ENCODE results near the gene CDK1.

Gene CDK1

GRCh38 chr10:60777696-60778213 lies 523 bp upstream of the CDK1 start:
- DNase-seq (ENCODE audit: low read depth in 2 of 2): no peak

GRCh38 chr10:60778971-60779796 lies 906 bp downstream of the CDK1 start:
- DNase-seq (ENCODE audit: low read depth in 2 of 2): no peak

DNA sequence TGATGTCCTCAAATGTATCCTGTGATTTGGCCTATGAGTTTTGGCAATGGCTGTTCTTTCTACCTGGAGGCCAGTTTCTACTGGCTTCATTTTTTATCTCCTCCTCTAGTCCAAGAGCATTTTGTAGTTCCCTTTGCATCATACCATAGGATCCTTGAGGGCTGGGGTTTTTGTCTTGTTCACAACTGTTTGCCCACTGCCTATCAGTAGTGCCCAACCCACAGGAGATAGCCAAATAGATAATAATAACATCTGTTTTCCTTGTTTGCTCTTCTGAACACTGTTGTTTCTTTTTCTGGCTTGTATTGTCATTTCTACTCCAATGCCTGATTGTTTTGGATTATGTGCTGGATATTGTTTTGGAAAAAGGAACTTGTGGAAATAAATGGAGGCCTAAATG lies 3.4 kb downstream of the CDK1 start:
- DNase-seq (ENCODE audit: low read depth in 2 of 2): no peak

- no peak for DNase-seq (ENCODE audit: low read depth in 2 of 2)
Measured at GRCh38 chr10:60784641-60785040, 6.4 kb downstream of the CDK1 start.

DNA sequence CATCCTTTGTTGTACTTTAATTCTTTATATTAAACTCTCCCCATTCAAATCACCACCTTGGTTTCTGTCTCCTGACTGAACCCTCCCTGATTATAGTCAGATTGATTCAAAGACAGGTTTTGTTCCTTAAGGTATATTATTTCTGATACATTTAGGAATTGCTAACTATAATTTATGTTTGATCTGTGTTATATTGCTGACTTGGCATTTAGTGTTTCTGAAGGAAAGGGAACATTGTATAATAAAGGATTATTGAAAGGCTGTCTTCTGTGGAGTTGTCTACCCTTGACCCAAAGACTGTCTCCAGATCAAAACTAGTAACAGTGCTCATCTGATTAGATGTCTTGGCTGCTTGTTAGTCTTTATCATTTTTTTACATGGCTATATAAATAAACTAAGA lies 10.3 kb downstream of the CDK1 start:
- no peak for DNase-seq (ENCODE audit: low read depth in 2 of 2)

GRCh38 chr10:60789340-60789739 lies 11.1 kb downstream of the CDK1 start:
- no peak for DNase-seq (ENCODE audit: low read depth in 2 of 2)

- DNase-seq (ENCODE audit: low read depth in 2 of 2): no peak
Measured at GRCh38 chr10:60794953-60795352, 16.7 kb downstream of the CDK1 start.

DNA sequence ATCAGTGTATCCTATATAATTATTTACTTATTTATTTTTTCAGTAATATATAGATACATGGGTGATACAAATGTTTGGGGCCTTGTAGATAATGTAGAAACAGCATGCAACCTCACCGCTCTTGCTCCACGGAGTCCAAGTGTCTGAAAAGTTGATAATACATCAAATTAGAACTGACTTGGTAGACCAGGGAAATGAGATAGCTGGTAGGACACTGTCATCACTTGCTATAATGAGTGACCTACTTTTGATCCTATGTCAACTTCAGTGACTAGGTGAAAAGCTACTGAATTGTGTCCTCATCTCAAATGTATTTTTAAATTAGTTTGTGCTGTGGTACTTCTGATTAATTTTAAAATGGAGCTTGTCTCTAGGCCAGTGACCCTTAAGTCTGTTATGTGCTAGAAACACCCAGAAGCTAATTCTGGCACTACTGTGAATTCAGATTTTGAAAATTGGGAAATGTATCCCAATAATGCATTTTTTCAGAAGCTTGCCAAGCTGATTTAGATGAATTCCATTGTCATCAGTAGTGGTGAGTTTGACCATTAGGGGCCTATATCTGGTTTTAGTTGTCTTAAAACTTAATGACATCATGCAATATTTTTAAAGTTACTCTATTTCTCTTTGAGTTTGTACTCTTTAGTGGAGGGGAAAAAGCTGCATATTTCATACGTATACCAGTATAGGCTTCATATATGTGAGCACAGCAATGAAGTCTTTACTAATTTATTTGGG lies 17.4 kb downstream of the CDK1 start:
- no peak for DNase-seq (ENCODE audit: low read depth in 2 of 2)

DNA sequence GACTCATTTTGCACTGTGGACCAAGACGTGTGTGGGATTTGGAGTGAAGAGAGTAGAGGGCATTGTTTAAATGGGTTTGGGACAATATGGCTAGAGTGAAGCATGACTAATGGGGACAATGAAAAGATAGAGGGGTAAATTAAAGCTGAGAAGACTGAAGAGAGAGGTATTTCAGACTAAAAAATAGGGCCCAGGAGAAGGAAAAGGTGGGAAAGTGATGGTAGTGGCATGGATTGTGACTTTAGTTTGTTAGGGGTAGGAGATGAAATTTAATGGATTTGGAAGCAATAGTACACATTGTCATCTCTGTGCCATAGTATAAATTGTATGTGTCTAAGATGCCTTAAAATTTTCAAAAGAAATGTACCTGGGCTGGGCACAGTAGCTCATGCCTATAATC lies 18.2 kb downstream of the CDK1 start:
- no peak for DNase-seq (ENCODE audit: low read depth in 2 of 2)

DNA sequence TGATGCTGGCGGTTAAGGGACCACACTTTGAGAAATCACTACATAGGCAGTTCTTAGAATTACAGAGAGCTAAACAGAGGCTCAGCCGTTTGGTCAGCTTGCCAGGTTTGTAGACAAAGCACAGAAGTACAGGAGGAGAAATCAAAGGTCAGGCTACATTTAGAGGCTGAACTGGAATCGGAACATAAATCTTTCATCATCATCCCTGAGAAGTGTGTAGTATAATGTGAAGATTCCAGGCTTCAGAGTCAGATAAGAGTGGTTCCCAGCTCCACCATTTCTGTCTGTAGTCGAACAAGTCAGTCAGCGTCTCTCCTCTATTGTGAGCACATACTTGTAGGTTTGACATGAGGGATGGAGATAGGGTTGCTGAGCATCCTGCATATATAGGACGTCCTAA lies 18.9 kb downstream of the CDK1 start:
- DNase-seq (ENCODE audit: low read depth in 2 of 2): no peak

GRCh38 chr10:60798031-60798430 lies 19.8 kb downstream of the CDK1 start:
- DNase-seq (ENCODE audit: low read depth in 2 of 2): no peak

- DNase-seq (ENCODE audit: low read depth in 2 of 2): no peak
Measured at GRCh38 chr10:60798870-60799269, 20.6 kb downstream of the CDK1 start.

DNA sequence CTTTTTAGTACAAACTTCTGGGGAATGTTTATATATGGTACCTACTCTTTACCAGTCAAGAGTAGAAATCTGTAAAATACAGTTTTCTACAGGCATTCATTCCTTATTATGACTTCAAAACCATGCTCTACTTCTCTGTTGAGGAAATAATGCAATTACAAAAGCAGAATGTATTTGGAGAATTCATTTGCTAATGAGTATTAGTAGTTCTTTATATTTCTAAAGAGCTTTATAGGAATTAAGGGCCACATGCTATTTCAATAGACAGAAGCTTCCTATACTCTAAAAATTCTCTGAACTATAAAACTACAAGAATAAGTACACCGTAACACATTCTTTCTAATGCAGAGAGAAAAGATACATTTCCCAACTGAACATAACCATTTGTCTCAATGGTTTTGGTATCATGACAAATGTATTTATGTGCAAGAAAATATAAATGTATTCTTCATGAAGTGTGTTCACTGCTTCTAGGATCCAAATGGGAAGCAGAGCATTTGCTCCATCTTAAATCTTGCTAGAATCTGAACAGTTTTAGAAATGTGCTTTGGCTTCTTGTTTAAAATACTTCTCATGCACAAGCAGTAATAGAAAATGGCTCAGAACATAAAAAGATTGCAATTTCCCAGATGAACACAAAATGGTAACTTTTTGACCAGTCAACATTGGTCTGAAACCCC lies 21.8 kb downstream of the CDK1 start:
- DNase-seq (ENCODE audit: low read depth in 2 of 2): no peak

GRCh38 chr10:60800918-60801317 lies 22.6 kb downstream of the CDK1 start:
- no peak for DNase-seq (ENCODE audit: low read depth in 2 of 2)

DNA sequence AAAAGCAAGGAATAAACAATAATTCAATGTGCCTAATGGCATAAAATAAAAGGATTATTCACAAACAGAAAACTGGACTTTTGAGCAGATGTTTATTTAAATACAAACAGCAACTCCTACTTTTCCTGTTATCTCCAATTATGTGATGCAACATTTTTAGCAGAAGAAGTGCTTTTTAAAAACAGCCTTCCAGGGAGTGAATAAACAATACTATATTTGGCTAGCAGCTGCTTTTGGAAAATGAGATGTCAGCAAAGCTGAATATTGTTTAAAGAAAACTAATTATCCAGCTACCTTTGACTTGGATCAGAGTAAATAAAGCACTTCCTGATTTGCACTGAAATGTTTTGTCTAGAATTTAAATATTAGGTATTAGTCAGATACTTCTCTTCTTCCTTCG lies 23.2 kb downstream of the CDK1 start:
- no peak for DNase-seq (ENCODE audit: low read depth in 2 of 2)

DNA sequence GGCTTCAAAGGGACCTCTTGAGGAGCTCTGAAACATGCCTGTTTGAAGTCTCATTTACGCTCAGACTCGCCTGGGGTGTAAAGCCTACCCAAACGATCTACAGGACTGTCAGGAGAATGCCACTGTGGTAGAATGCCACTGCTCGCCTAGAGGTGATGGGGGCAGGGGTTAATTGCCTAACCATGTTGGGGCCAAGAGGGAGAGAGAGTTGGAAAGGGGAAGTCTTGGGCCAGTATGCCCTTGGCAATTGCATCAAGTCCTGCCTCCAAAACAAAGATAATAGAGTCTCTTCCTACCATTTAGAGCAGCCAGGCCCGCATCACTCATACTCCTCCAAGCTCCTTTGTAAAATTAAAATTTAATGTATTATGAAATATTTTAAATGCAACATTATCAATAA lies 25.2 kb downstream of the CDK1 start:
- DNase-seq (ENCODE audit: low read depth in 2 of 2): no peak

DNA sequence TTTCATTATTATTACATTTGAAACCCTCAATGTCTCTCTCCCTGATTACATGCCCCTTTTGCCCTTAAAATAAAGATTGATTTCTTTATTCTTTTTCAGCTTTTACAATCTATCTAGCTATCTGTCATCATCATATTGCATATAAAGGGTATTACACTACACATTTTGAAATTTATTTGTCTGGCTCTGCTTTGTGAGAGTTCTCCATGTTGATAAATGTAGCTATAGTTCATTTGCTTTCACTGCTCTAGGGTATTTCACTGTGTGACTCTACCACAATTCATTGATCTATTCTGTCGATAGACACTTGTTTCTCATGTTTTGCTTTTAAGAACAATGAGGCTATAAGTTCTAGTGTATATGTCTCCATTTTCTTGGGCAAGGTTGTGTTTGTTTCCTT lies 25.6 kb downstream of the CDK1 start:
- no peak for DNase-seq (ENCODE audit: low read depth in 2 of 2)

DNA sequence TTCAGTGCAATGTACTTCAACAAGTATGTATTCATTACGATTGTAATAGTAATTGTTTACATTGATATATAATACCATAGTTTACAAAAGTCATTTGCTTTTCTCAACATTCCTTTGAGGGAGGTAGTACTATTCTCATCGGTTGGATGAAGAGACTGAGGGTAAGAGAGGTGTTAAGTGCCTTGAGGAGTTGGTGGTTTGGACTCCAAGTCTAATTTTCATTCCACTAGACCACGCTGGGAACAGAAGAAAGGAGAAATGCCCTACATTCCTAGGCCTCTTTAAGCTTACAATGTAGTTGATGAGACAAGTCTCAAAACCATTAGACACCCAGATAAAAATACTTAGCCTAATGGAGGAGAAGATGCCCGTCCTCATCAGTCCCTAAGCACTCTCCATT lies 28.6 kb downstream of the CDK1 start:
- DNase-seq (ENCODE audit: low read depth in 2 of 2): peak; percentile 62 to 63

- no peak for DNase-seq (ENCODE audit: low read depth in 2 of 2)
Measured at GRCh38 chr10:60807499-60807898, 29.2 kb downstream of the CDK1 start.

- DNase-seq (ENCODE audit: low read depth in 2 of 2): no peak
Measured at GRCh38 chr10:60808036-60808435, 29.8 kb downstream of the CDK1 start.

DNA sequence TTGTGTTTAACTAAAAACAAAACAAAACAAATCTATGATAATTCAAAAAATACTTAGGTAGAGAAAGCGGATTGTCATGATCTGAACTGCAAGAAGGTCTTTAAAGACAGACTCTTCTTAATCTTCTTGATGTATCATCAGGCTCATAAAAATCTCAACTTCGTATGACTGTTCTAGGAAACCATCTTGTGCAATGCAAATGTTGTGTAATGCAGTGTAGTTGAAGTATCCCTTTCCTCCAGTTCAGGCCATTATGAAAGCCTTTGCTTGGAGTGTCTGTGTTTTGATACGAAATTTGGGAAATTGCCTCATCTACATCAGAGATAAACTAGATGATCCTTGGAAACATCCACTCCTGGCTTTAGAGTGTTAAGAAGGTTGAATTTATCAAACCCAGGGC lies 30.9 kb downstream of the CDK1 start:
- peak in 1 of 2 experiments; percentile 37 for DNase-seq (ENCODE audit: low read depth in 2 of 2)

DNA sequence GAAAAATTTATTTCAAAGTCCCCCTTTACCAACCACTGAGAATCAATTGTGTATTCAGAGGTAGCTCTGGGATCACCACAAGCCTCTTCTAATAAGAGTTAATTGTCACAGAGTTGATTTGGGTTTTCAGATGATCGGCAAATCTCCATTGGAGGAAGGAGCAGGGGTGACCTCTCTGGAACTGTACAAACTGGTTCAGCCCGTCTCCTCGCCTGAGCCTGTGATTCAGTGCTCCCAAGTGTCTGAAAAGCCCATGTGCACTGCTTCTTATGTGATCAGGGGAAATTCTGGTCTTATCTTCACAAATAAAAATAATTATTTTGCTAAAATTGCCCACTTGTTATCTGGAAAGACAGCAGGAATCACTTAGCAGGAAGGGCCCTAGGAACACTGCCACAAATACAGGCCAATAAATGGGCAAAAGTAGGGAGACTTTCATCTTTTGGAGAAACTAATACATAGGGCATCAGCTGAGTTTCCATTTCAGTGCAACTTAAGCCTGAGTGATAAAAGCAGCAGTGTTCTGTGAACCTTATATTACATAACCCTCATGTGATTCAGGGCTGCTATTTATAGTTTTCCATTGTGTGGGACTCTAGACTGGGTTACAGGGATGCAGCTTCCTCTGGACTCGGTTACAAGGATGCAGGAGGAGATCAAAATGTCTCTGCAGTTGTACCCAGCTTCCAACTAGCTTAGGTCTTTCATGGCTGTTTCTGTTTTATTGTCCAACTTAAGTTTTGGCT lies 32.3 kb downstream of the CDK1 start:
- DNase-seq (ENCODE audit: low read depth in 2 of 2): no peak
